ENCODE data around the gene KRTAP5-10.
"Not testable (repeated sequence)": the region's sequence is repeated elsewhere in the genome, so short reads cannot be mapped to it uniquely, and the experiment has no call there.

KRTAP5-10 gene

GRCh38 chr11:71542879-71543777, 22.2 kb upstream of the KRTAP5-10 start:
- DNase-seq: no peak

GRCh38 chr11:71543866-71544265, 21.5 kb upstream of the KRTAP5-10 start:
- no peak for DNase-seq

- DNase-seq: no peak
These were observed 20.7 kb upstream of the KRTAP5-10 start for GRCh38 chr11:71544525-71545214.

- DNase-seq: no peak
These were observed 19.9 kb upstream of the KRTAP5-10 start for GRCh38 chr11:71545405-71545966.

- no peak for DNase-seq
These were observed 17.2 kb upstream of the KRTAP5-10 start, which contains the start of gene KRTAP5-9 for GRCh38 chr11:71548120-71548519. Gene KRTAP5-9, plus strand, starts transcription at chr11:71548420. Its CDS starts 238 bp downstream, at chr11:71548658.

GRCh38 chr11:71548716-71549151, 16.6 kb upstream of the KRTAP5-10 start:
- DNase-seq: no peak

- no peak for DNase-seq
These were observed 13.7 kb upstream of the KRTAP5-10 start for GRCh38 chr11:71551711-71552110.

GRCh38 chr11:71554996-71555395, 10.4 kb upstream of the KRTAP5-10 start:
- DNase-seq: no peak

- DNase-seq: no peak
These were observed 9.9 kb upstream of the KRTAP5-10 start for GRCh38 chr11:71555508-71555907.

- no peak for DNase-seq
These were observed 9.3 kb upstream of the KRTAP5-10 start for GRCh38 chr11:71556018-71556417.

GRCh38 chr11:71557257-71557656, 8.1 kb upstream of the KRTAP5-10 start:
- DNase-seq: no peak

GRCh38 chr11:71558996-71559395, 6.4 kb upstream of the KRTAP5-10 start:
- DNase-seq: no peak

- no peak for DNase-seq
These were observed 3.2 kb upstream of the KRTAP5-10 start for GRCh38 chr11:71562120-71562519.

GRCh38 chr11:71563406-71563805, 2.0 kb upstream of the KRTAP5-10 start:
- DNase-seq: no peak

- DNase-seq: no peak
These were observed 933 bp upstream of the KRTAP5-10 start for GRCh38 chr11:71564430-71564829.

- DNase-seq: no peak
These were observed 788 bp downstream of the KRTAP5-10 start for GRCh38 chr11:71566081-71566620.

GRCh38 chr11:71566626-71567599, 1.6 kb downstream of the KRTAP5-10 start:
- DNase-seq: not testable (repeated sequence)

GRCh38 chr11:71567633-71568032, 2.3 kb downstream of the KRTAP5-10 start:
- DNase-seq: not testable (repeated sequence)

GRCh38 chr11:71568704-71569349, 3.5 kb downstream of the KRTAP5-10 start:
- DNase-seq: no peak

- DNase-seq: not testable (repeated sequence)
These were observed 5.9 kb downstream of the KRTAP5-10 start for GRCh38 chr11:71571101-71571850.

GRCh38 chr11:71572811-71573210, 7.4 kb downstream of the KRTAP5-10 start:
- DNase-seq: no peak

All from NCI-H2081 (cell line).